RCC 7860 (cell line): ENCODE results near the gene SDC4.
A peak's percentile ranks its signal among the peaks of the same experiment; 100 is the strongest.
"Not testable (repeated sequence)": the region's sequence is repeated elsewhere in the genome, so short reads cannot be mapped to it uniquely, and the experiment has no call there.

Experiments used
- DNase-seq: peaks from one replicate; pipeline ENCODE4 v3.0.0-alpha.2; 2015; ENCODE audit warnings: low spot score
- FAIRE-seq: peaks from 2 replicates; lab custom pipeline; 2012; peaks lifted over from hg19 to GRCh38; lab: Jason Lieb, UNC

The SDC4 gene

GRCh38 chr20:45365444-45365970, 17.3 kb upstream of the SDC4 start:
- DNase-seq (no peak), FAIRE-seq (no peak)

GRCh38 chr20:45363611-45364492, 15.6 kb upstream of the SDC4 start:
- DNase-seq, result no peak

GRCh38 chr20:45362804-45363610, 14.8 kb upstream of the SDC4 start, which contains the start of gene SYS1:
Gene SYS1, plus strand, starts transcription at chr20:45363156. Its CDS starts 376 bp downstream, at chr20:45363532.
- DNase-seq (peak; percentile 100), FAIRE-seq (peak; percentile 86)

More at GRCh38 chr20:45363611-45364492, 15.6 kb upstream of the SDC4 start:
- no peak for FAIRE-seq

- FAIRE-seq, result no peak
- DNase-seq, result no peak
These were observed 13.6 kb upstream of the SDC4 start for GRCh38 chr20:45361793-45362192.

- peak; percentile 79 for FAIRE-seq
- peak; percentile 88 for DNase-seq
These were observed 11.4 kb upstream of the SDC4 start for GRCh38 chr20:45359406-45360148.

- peak; percentile 36 for FAIRE-seq
- peak; percentile 54 for DNase-seq
These were observed 10.8 kb upstream of the SDC4 start for GRCh38 chr20:45359069-45359405.

GRCh38 chr20:45358282-45359068, 10.3 kb upstream of the SDC4 start:
- DNase-seq, result peak; percentile 42
- no peak for FAIRE-seq

- peak; percentile 81 for FAIRE-seq
These were observed 7.2 kb upstream of the SDC4 start for GRCh38 chr20:45355209-45356084.

GRCh38 chr20:45354423-45355208, 6.4 kb upstream of the SDC4 start:
- FAIRE-seq, result no peak
- peak; percentile 25 for DNase-seq

More at GRCh38 chr20:45355209-45356084, 7.2 kb upstream of the SDC4 start:
- DNase-seq, result peak; percentile 64

- FAIRE-seq (no peak), DNase-seq (no peak)
These were observed 5.5 kb upstream of the SDC4 start for GRCh38 chr20:45353746-45354145.

- DNase-seq (no peak), FAIRE-seq (no peak)
These were observed 4.5 kb upstream of the SDC4 start for GRCh38 chr20:45352729-45353128.

GRCh38 chr20:45350795-45351194, 2.6 kb upstream of the SDC4 start:
- FAIRE-seq, result not testable (repeated sequence)

GRCh38 chr20:45350217-45350616, 2.0 kb upstream of the SDC4 start:
- DNase-seq (no peak), FAIRE-seq (no peak)

More at GRCh38 chr20:45350795-45351194, 2.6 kb upstream of the SDC4 start:
- DNase-seq, result not testable (repeated sequence)

- no peak for FAIRE-seq
- no peak for DNase-seq
These were observed 808 bp downstream of the SDC4 start for GRCh38 chr20:45347297-45347935.

GRCh38 chr20:45346851-45347250, 1.4 kb downstream of the SDC4 start:
- FAIRE-seq, result no peak

GRCh38 chr20:45346291-45346718, 1.9 kb downstream of the SDC4 start:
- peak; percentile 53 for DNase-seq
- no peak for FAIRE-seq

More at GRCh38 chr20:45346851-45347250, 1.4 kb downstream of the SDC4 start:
- DNase-seq, result no peak

- DNase-seq, result no peak
- FAIRE-seq, result no peak
These were observed 2.9 kb downstream of the SDC4 start for GRCh38 chr20:45345104-45345936.
